Measurements from ENCODE around the gene CALHM1. TPM values are rescaled to one million over a fixed set of nuclear protein-coding genes. Genes with fewer than 3 reads are reported as not detected.
A peak's percentile ranks its signal among the peaks of the same experiment; 100 is the strongest.

CALHM1 gene
- total RNA-seq, 1 donor from 2014 or later: not detected

GRCh38 chr10:103502849-103503660 lies 44.4 kb upstream of the CALHM1 start:
- Histone ChIP-seq H3K36me3 (ENCODE audit: control insufficient read depth, insufficient read depth, low read length) (no peaks in the 10 kb centered on the region), H3K4me3 (ENCODE audit: low read depth, low read length) (no peak overlapping the region), H3K27me3 (ENCODE audit: control insufficient read depth, insufficient read depth, low read length) (peaks cover 10% of the 10 kb centered on the region)
- DNase-seq (ENCODE audit: low read depth) (no peak), FAIRE-seq (peak; percentile 62)
- no peak for TF ChIP-seq CTCF (IDR thresholded peaks at IDR 0.05; ENCODE audit: insufficient read depth, low read length, severe bottlenecking)

- no peak for FAIRE-seq
- no peak for TF ChIP-seq CTCF (IDR thresholded peaks at IDR 0.05; ENCODE audit: insufficient read depth, low read length, severe bottlenecking)
- peaks cover 5% of the 10 kb centered on the region for H3K27me3 ChIP-seq (ENCODE audit: control insufficient read depth, insufficient read depth, low read length)
Observed at GRCh38 chr10:103501186-103501585, 42.5 kb upstream of the CALHM1 start.

GRCh38 chr10:103500481-103500880 lies 41.8 kb upstream of the CALHM1 start:
- DNase-seq (ENCODE audit: low read depth) (no peak), FAIRE-seq (no peak)
- no peak overlapping the region for H3K4me3 ChIP-seq (ENCODE audit: low read depth, low read length)
- H3K27me3 ChIP-seq (ENCODE audit: control insufficient read depth, insufficient read depth, low read length): peaks cover 5% of the 10 kb centered on the region
- TF ChIP-seq CTCF (IDR thresholded peaks at IDR 0.05; ENCODE audit: insufficient read depth, low read length, severe bottlenecking): no peak
- H3K36me3 ChIP-seq (ENCODE audit: control insufficient read depth, insufficient read depth, low read length): no peaks in the 10 kb centered on the region

More at GRCh38 chr10:103501186-103501585, 42.5 kb upstream of the CALHM1 start:
- no peak for DNase-seq (ENCODE audit: low read depth)
- no peaks in the 10 kb centered on the region for H3K36me3 ChIP-seq (ENCODE audit: control insufficient read depth, insufficient read depth, low read length)
- no peak overlapping the region for H3K4me3 ChIP-seq (ENCODE audit: low read depth, low read length)

GRCh38 chr10:103499881-103500280 lies 41.2 kb upstream of the CALHM1 start:
- FAIRE-seq (no peak), DNase-seq (ENCODE audit: low read depth) (no peak)
- Histone ChIP-seq H3K4me3 (ENCODE audit: low read depth, low read length) (no peak overlapping the region), H3K36me3 (ENCODE audit: control insufficient read depth, insufficient read depth, low read length) (no peaks in the 10 kb centered on the region), H3K27me3 (ENCODE audit: control insufficient read depth, insufficient read depth, low read length) (peaks cover 9% of the 10 kb centered on the region)
- TF ChIP-seq CTCF (IDR thresholded peaks at IDR 0.05; ENCODE audit: insufficient read depth, low read length, severe bottlenecking): no peak

- no peak for FAIRE-seq
- TF ChIP-seq CTCF (IDR thresholded peaks at IDR 0.05; ENCODE audit: insufficient read depth, low read length, severe bottlenecking): no peak
- no peak for DNase-seq (ENCODE audit: low read depth)
- H3K4me3 ChIP-seq (ENCODE audit: low read depth, low read length): no peak overlapping the region
- H3K27me3 ChIP-seq (ENCODE audit: control insufficient read depth, insufficient read depth, low read length): peaks cover 14% of the 10 kb centered on the region
- no peaks in the 10 kb centered on the region for H3K36me3 ChIP-seq (ENCODE audit: control insufficient read depth, insufficient read depth, low read length)
Observed at GRCh38 chr10:103498936-103499638, 40.4 kb upstream of the CALHM1 start.

Measured in bronchial epithelial cell (primary cell).